Measurements from ENCODE around the gene DNAI1. TPM values are rescaled to one million over a fixed set of nuclear protein-coding genes. Genes with fewer than 3 reads are reported as not detected.
A peak's percentile ranks its signal among the peaks of the same experiment; 100 is the strongest.

Gene DNAI1
- total RNA-seq, 1 donor from 2014 or later: 1.8 TPM

- peak overlapping the region; percentile 66 for H3K27ac Mint-ChIP-seq (ENCODE audit: unreplicated experiment)
- no peaks in the 10 kb centered on the region for H3K9me3 ChIP-seq (ENCODE audit: insufficient read depth, low read depth, low read length)
- H3K4me3 ChIP-seq (ENCODE audit: insufficient read depth, low read depth, low read length): no peak overlapping the region
- peaks cover 3% of the 10 kb centered on the region for H3K36me3 Mint-ChIP-seq (ENCODE audit: low read depth, unreplicated experiment)
- H4K20me1 ChIP-seq (ENCODE audit: insufficient read depth, low read length): no peaks in the 10 kb centered on the region
- no peak for DNase-seq (ENCODE audit: low read depth)
- H3K4me2 ChIP-seq (ENCODE audit: low read length): no peak overlapping the region
- no peak for TF ChIP-seq EZH2 (IDR thresholded peaks at IDR 0.05; ENCODE audit: insufficient read depth, low read length)
- TF ChIP-seq CTCF (IDR thresholded peaks at IDR 0.05; ENCODE audit: insufficient read depth, low read depth, low read length): no peak
- H2AFZ ChIP-seq (ENCODE audit: low read depth, low read length): no peak overlapping the region
- no peak for FAIRE-seq
- H3K9ac ChIP-seq (ENCODE audit: low read length): no peak overlapping the region
- peaks cover 3% of the 10 kb centered on the region for H3K9me3 Mint-ChIP-seq (ENCODE audit: unreplicated experiment)
- no peaks in the 10 kb centered on the region for H3K79me2 ChIP-seq (ENCODE audit: insufficient read depth, low read length)
- H3K27ac ChIP-seq (ENCODE audit: low read depth, low read length): no peak overlapping the region
- H3K4me3 Mint-ChIP-seq (ENCODE audit: unreplicated experiment): no peak overlapping the region
- peaks cover 55% of the 10 kb centered on the region for H3K27me3 Mint-ChIP-seq (ENCODE audit: low read depth, unreplicated experiment)
- no peaks in the 10 kb centered on the region for H3K4me1 ChIP-seq (ENCODE audit: insufficient read depth, low read length)
- no peaks in the 10 kb centered on the region for H3K36me3 ChIP-seq (ENCODE audit: insufficient read depth, low read length)
- peaks cover 7% of the 10 kb centered on the region for H3K27me3 ChIP-seq (ENCODE audit: insufficient read depth, low read length)
- peaks cover 3% of the 10 kb centered on the region for H3K4me1 Mint-ChIP-seq (ENCODE audit: low read depth, unreplicated experiment)
Measured at GRCh38 chr9:34513567-34514214, 55.1 kb downstream of the DNAI1 start.

- no peak for DNase-seq (ENCODE audit: low read depth)
- H3K27me3 ChIP-seq (ENCODE audit: insufficient read depth, low read length): peaks cover 7% of the 10 kb centered on the region
- H3K27ac Mint-ChIP-seq (ENCODE audit: unreplicated experiment): no peak overlapping the region
- no peaks in the 10 kb centered on the region for H3K9me3 ChIP-seq (ENCODE audit: insufficient read depth, low read depth, low read length)
- H3K9ac ChIP-seq (ENCODE audit: low read length): no peak overlapping the region
- no peak overlapping the region for H3K27ac ChIP-seq (ENCODE audit: low read depth, low read length)
- FAIRE-seq: no peak
- H3K4me3 Mint-ChIP-seq (ENCODE audit: unreplicated experiment): no peak overlapping the region
- peaks cover 3% of the 10 kb centered on the region for H3K36me3 Mint-ChIP-seq (ENCODE audit: low read depth, unreplicated experiment)
- H3K9me3 Mint-ChIP-seq (ENCODE audit: unreplicated experiment): peaks cover 3% of the 10 kb centered on the region
- H3K4me1 ChIP-seq (ENCODE audit: insufficient read depth, low read length): no peaks in the 10 kb centered on the region
- no peaks in the 10 kb centered on the region for H3K79me2 ChIP-seq (ENCODE audit: insufficient read depth, low read length)
- H3K4me1 Mint-ChIP-seq (ENCODE audit: low read depth, unreplicated experiment): peaks cover 3% of the 10 kb centered on the region
- no peak overlapping the region for H3K4me3 ChIP-seq (ENCODE audit: insufficient read depth, low read depth, low read length)
- no peak overlapping the region for H3K4me2 ChIP-seq (ENCODE audit: low read length)
- H4K20me1 ChIP-seq (ENCODE audit: insufficient read depth, low read length): no peaks in the 10 kb centered on the region
- H3K36me3 ChIP-seq (ENCODE audit: insufficient read depth, low read length): no peaks in the 10 kb centered on the region
- H3K27me3 Mint-ChIP-seq (ENCODE audit: low read depth, unreplicated experiment): peaks cover 55% of the 10 kb centered on the region
- no peak overlapping the region for H2AFZ ChIP-seq (ENCODE audit: low read depth, low read length)
- no peak for TF ChIP-seq CTCF (IDR thresholded peaks at IDR 0.05; ENCODE audit: insufficient read depth, low read depth, low read length)
- no peak for TF ChIP-seq EZH2 (IDR thresholded peaks at IDR 0.05; ENCODE audit: insufficient read depth, low read length)
Measured at GRCh38 chr9:34514401-34514800, 55.8 kb downstream of the DNAI1 start.

GRCh38 chr9:34514816-34515215 lies 56.2 kb downstream of the DNAI1 start:
- Histone ChIP-seq H3K4me2 (ENCODE audit: low read length) (no peak overlapping the region), H3K9ac (ENCODE audit: low read length) (no peak overlapping the region), H3K36me3 (ENCODE audit: insufficient read depth, low read length) (no peaks in the 10 kb centered on the region), H3K4me1 (ENCODE audit: insufficient read depth, low read length) (no peaks in the 10 kb centered on the region), H4K20me1 (ENCODE audit: insufficient read depth, low read length) (no peaks in the 10 kb centered on the region), H3K27me3 (ENCODE audit: insufficient read depth, low read length) (peaks cover 7% of the 10 kb centered on the region), H3K9me3 (ENCODE audit: insufficient read depth, low read depth, low read length) (no peaks in the 10 kb centered on the region), H3K27ac (ENCODE audit: low read depth, low read length) (no peak overlapping the region), H3K79me2 (ENCODE audit: insufficient read depth, low read length) (no peaks in the 10 kb centered on the region), H3K4me3 (ENCODE audit: insufficient read depth, low read depth, low read length) (no peak overlapping the region), H2AFZ (ENCODE audit: low read depth, low read length) (no peak overlapping the region)
- FAIRE-seq: no peak
- peaks cover 3% of the 10 kb centered on the region for H3K9me3 Mint-ChIP-seq (ENCODE audit: unreplicated experiment)
- H3K4me3 Mint-ChIP-seq (ENCODE audit: unreplicated experiment): no peak overlapping the region
- no peak for DNase-seq (ENCODE audit: low read depth)
- no peak overlapping the region for H3K27ac Mint-ChIP-seq (ENCODE audit: unreplicated experiment)
- no peak for TF ChIP-seq EZH2 (IDR thresholded peaks at IDR 0.05; ENCODE audit: insufficient read depth, low read length)
- TF ChIP-seq CTCF (IDR thresholded peaks at IDR 0.05; ENCODE audit: insufficient read depth, low read depth, low read length): no peak
- peaks cover 55% of the 10 kb centered on the region for H3K27me3 Mint-ChIP-seq (ENCODE audit: low read depth, unreplicated experiment)
- H3K4me1 Mint-ChIP-seq (ENCODE audit: low read depth, unreplicated experiment): peaks cover 3% of the 10 kb centered on the region
- H3K36me3 Mint-ChIP-seq (ENCODE audit: low read depth, unreplicated experiment): peaks cover 1% of the 10 kb centered on the region

Data from astrocyte (in vitro differentiated cells and primary cell).